Memory B cell (primary cell): ENCODE measurements around the gene CCL7.

ENCODE experiments used
- ATAC-seq: fragments of 150-1000 bp; cut with Tn5 transposase; 2 replicates; pipeline ENCODE4 v1.10.0; 2021; ENCODE audit warnings: low read depth, mild to moderate bottlenecking, moderate library complexity
- DNase-seq, 2 donors: peaks; one replicate each; pipeline ENCODE4 v3.0.0; 2022; ENCODE audit warnings: low spot score in 2 of 2
- H3K27ac Mint-ChIP-seq: one replicate; pipeline ENCODE4 v1.8.0; 2022; ENCODE audit warnings: mild to moderate bottlenecking, moderate library complexity, mixed read lengths
- H3K27me3 Mint-ChIP-seq: one replicate; pipeline ENCODE4 v1.8.0; 2022; ENCODE audit warnings: mixed read lengths
- H3K36me3 Mint-ChIP-seq: one replicate; pipeline ENCODE4 v1.8.0; 2022; ENCODE audit warnings: mild to moderate bottlenecking, mixed read lengths
- H3K4me1 Mint-ChIP-seq: one replicate; pipeline ENCODE4 v1.8.0; 2022; ENCODE audit warnings: mixed read lengths
- H3K4me3 Mint-ChIP-seq: one replicate; pipeline ENCODE4 v1.8.0; 2022; ENCODE audit warnings: mild to moderate bottlenecking, moderate library complexity, mixed read lengths
- H3K9me3 Mint-ChIP-seq: one replicate; pipeline ENCODE4 v1.8.0; 2022; ENCODE audit warnings: mixed read lengths

CCL7 gene

DNA sequence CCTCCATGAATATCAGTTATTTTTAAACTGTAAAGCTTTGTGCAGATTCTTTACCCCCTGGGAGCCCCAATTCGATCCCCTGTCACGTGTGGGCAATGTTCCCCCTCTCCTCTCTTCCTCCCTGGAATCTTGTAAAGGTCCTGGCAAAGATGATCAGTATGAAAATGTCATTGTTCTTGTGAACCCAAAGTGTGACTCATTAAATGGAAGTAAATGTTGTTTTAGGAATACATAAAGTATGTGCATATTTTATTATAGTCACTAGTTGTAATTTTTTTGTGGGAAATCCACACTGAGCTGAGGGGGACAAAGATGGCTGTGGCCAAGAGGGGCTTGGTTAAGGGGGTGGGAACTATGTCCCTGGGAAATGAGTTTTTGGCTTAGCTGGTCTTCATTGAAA is 17.9 kb downstream of the CCL7 start:
- Mint-ChIP-seq H3K9me3 (no peaks in the 10 kb centered on the region), H3K4me3 (no peak overlapping the region), H3K27me3 (peaks cover 13% of the 10 kb centered on the region), H3K36me3 (no peaks in the 10 kb centered on the region), H3K27ac (no peak overlapping the region), H3K4me1 (no peaks in the 10 kb centered on the region)
- DNase-seq (no peak), ATAC-seq (no peak)

DNA sequence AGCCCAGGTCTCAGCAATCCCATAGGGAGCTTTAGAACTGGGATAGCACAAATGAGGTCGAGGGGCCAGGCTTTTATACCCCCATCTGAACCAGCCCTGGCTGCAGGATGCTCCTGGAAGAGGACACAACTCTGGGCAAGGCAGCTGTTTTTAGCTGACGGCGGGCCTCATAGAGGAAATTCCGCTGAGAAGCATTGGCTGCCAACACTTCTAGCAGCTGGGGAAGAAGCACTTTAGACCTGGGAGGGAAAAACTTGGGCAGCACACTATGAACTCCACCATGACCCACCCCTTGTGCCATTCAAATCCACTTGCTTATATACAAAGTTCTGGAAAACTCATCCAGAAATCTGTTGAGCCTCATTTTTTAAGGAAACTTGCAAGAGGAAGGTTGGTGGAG is 20.6 kb downstream of the CCL7 start:
- DNase-seq, result no peak
- H3K27me3 Mint-ChIP-seq, result peaks cover 11% of the 10 kb centered on the region

DNA sequence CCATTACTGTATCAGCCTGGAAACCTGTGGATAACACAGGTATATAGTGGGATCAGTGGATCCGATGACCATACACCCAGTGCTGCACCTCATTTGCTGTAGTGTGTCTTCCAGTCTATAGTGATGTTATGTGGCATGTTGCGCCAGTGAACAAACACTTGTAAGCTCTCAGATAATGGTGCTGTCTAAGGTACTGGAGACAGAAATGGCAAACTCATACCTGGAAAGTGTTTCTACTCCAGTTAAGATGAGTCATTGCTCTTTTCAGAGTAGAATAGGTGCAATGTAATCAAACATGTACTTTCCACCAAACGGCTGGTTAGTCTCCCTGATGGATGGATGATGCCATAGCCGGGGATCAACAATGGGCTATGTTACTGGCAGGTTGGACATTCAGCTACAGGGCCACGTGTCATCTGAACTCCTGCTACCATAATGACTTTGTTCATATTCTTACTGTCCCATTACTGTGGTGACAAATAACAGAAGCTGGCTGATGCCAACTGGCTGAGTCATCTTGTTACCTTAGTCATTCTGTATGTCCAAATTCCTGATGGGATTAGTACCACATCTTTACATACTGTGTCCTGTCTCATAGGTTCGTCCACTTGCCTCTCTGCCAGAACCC is 21.8 kb downstream of the CCL7 start:
- Mint-ChIP-seq H3K36me3 (no peaks in the 10 kb centered on the region), H3K4me3 (no peak overlapping the region), H3K27ac (no peak overlapping the region), H3K4me1 (no peaks in the 10 kb centered on the region), H3K9me3 (peaks cover 1% of the 10 kb centered on the region), H3K27me3 (peaks cover 11% of the 10 kb centered on the region)
- ATAC-seq, result no peak
- DNase-seq, result no peak

More for the DNA sequence above, 20.6 kb downstream of the CCL7 start:
- no peak overlapping the region for H3K4me3 Mint-ChIP-seq
- H3K4me1 Mint-ChIP-seq, result no peaks in the 10 kb centered on the region
- no peak overlapping the region for H3K27ac Mint-ChIP-seq
- H3K9me3 Mint-ChIP-seq, result no peaks in the 10 kb centered on the region
- no peaks in the 10 kb centered on the region for H3K36me3 Mint-ChIP-seq
- ATAC-seq, result no peak

DNA sequence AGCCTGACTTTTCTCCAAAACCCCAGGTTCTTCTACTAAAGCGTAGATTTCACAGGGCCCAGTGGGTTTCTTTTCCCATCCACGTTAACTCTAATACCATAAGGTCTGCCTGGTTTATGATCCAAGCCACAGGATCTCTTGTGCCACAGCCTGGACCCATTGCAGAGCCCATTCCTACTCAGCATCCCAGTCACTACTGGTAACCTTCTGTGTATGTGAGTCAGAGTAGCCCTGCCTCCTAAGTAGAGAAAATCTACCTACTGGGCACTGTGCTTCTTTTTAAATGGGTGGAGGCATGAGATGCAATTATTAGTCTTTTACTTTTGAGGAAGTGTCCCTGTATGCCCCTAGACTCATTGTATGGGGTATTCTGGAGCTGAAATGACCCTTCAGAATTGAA is 29.0 kb downstream of the CCL7 start:
- Mint-ChIP-seq H3K9me3 (peaks cover 1% of the 10 kb centered on the region), H3K4me3 (no peak overlapping the region), H3K4me1 (peaks cover 7% of the 10 kb centered on the region), H3K27me3 (peaks cover 10% of the 10 kb centered on the region), H3K36me3 (no peaks in the 10 kb centered on the region), H3K27ac (no peak overlapping the region)
- DNase-seq (no peak), ATAC-seq (no peak)

DNA sequence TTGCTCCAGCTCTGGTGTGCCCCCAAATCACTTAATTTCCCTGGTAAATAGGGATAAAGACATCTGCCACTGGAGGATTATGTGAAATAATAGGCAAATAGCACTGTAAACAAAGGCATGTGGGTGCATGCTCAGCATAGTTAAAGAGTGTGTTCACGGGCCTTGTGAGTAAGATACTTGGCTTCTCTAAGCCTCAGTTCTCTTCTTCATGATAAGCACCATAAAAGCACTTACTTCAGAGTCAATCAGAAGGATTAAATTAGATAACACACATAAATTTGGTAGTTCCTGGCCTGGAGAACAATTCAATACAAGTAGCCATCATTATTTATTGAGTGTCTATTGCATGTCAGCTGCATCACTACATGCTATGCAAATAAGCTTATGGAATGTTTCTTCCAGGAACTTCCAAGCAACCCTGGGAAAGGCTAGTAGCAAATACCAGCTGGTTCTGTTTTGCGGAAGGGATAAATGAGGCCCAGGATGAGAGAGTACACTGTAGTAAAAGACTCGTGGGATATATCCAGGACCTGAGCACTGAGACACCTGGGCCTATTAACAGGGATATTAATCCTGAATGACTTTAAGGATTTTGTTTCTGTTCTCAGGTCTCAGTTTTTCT is 30.0 kb downstream of the CCL7 start:
- Mint-ChIP-seq H3K9me3 (peaks cover 1% of the 10 kb centered on the region), H3K4me1 (peaks cover 7% of the 10 kb centered on the region), H3K36me3 (no peaks in the 10 kb centered on the region), H3K27me3 (peaks cover 14% of the 10 kb centered on the region), H3K4me3 (no peak overlapping the region), H3K27ac (no peak overlapping the region)
- ATAC-seq (no peak), DNase-seq (no peak)

DNA sequence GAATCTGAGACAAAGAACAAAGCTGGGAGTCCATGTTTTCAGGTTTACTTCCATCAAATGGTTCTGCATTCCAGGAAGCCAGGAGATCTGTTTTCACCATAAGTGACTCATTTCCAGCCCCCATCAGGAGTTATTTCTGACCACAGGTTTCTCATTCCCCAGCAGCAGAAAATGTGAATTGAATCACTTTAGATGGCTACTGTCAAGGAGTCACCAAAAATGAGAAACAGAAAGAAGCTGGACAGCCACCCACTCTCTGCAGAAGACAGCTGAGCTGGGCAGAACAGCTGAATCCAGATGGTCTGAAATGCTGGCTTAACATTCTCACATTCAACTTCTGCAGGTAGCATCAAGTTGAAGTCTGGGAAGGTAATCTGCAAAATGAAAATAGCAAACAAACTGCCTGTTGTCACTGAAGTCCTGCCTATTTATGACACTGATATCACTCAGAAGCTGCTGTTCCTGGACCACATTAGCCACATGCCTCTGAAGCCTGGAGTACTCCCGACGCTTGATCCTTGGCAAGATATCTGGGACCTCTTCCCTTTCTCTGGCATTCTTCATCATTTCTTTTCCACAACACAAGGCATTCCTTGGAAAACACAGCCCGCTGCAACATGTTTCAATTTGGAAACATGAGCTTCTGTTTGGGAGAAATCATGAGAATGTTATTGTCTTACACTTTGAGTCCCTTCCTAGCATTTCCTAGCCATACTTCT is 30.8 kb downstream of the CCL7 start:
- no peaks in the 10 kb centered on the region for H3K36me3 Mint-ChIP-seq
- peaks cover 7% of the 10 kb centered on the region for H3K4me1 Mint-ChIP-seq
- H3K27ac Mint-ChIP-seq, result no peak overlapping the region
- ATAC-seq (no peak), DNase-seq (no peak)
- H3K4me3 Mint-ChIP-seq, result no peak overlapping the region
- peaks cover 14% of the 10 kb centered on the region for H3K27me3 Mint-ChIP-seq
- H3K9me3 Mint-ChIP-seq, result no peaks in the 10 kb centered on the region

DNA sequence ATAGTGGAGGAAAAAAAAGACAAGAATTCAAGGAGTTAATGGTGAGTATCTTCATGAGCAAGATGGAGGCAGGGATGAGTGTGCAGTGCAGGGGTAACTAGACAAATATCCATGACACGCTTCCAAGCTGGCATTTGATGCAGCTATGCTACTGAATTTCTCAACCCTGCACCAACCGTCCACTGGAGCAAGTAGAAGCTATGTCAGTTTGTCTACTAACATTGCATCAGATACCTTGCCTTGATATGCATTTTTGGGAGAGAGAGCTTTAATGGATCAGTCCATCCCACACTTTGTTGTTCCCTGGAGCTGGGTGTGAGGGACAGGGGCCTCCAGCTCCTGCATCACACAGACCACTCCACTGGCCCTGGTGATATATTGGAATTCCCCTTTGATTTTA is 32.0 kb downstream of the CCL7 start:
- no peaks in the 10 kb centered on the region for H3K36me3 Mint-ChIP-seq
- H3K4me3 Mint-ChIP-seq, result no peak overlapping the region

DNA sequence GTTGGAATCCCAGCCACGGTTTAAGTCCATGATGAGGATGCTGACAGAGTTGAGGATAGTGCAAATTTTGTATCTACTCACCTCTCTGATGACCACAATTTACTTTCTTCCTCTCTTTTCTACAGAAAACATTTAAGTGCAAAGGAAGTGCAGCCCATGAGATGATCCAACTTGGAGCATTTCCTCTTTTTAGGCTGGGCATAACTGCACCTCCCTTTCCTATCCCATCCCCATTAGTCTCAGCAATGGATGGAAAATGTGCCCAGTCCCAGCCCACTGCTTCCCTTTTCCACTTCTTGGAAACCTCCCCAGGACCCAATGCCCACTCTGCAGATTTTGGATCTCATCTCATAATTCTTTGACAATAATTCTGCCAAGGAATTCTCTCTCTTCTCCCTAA is 32.6 kb downstream of the CCL7 start:
- no peaks in the 10 kb centered on the region for H3K36me3 Mint-ChIP-seq

More for the DNA sequence above, 32.0 kb downstream of the CCL7 start:
- H3K9me3 Mint-ChIP-seq, result no peaks in the 10 kb centered on the region
- ATAC-seq (no peak), DNase-seq (no peak)
- H3K4me1 Mint-ChIP-seq, result peaks cover 7% of the 10 kb centered on the region
- peaks cover 14% of the 10 kb centered on the region for H3K27me3 Mint-ChIP-seq
- H3K27ac Mint-ChIP-seq, result no peak overlapping the region

DNA sequence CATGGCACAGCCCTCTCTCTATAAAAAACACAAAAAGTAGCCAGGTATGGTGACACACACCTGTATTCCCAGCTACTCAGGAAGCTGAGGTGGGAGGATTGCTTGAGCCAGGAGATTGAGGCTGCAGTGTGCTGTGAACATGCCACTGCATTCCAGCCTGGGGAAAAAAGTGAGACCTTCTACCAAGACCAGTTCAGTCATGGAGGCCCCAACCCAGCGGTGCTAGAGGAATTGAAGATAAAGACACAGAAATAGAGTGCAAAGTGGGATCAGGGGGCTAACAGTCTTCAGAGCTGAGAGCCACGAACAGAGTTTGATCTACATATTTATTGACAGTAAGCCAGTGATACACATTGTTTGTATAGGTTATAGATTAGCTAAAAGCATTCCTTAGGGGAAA is 33.6 kb downstream of the CCL7 start:
- peaks cover 7% of the 10 kb centered on the region for H3K4me1 Mint-ChIP-seq
- H3K4me3 Mint-ChIP-seq, result no peak overlapping the region
- peaks cover 10% of the 10 kb centered on the region for H3K27me3 Mint-ChIP-seq
- DNase-seq (no peak), ATAC-seq (no peak)
- H3K36me3 Mint-ChIP-seq, result no peaks in the 10 kb centered on the region
- H3K27ac Mint-ChIP-seq, result no peak overlapping the region
- no peaks in the 10 kb centered on the region for H3K9me3 Mint-ChIP-seq

More for the DNA sequence above, 32.6 kb downstream of the CCL7 start:
- no peak overlapping the region for H3K27ac Mint-ChIP-seq
- peaks cover 7% of the 10 kb centered on the region for H3K4me1 Mint-ChIP-seq
- no peak overlapping the region for H3K4me3 Mint-ChIP-seq
- peaks cover 14% of the 10 kb centered on the region for H3K27me3 Mint-ChIP-seq
- no peak for DNase-seq
- no peak for ATAC-seq
- no peaks in the 10 kb centered on the region for H3K9me3 Mint-ChIP-seq

DNA sequence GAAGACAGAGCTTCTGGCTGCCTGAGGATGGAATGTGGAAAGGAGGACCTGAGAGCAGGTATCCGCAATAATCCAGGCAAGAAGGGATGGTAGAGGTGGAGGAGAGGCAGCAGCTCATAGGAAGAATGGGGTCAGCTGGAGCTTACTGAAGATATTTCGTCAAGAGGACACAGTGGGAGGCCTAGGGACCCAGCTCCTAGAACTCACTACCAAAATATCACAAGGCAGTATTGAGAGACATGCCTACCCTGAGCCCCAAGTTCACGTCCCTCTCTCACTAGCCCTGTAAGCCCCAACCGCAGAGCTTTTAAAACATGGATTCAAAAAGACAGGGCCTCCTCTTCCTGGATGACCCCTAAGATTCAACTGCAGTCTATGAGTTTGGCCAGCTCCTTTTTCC is 35.0 kb downstream of the CCL7 start:
- Mint-ChIP-seq H3K36me3 (no peaks in the 10 kb centered on the region), H3K9me3 (no peaks in the 10 kb centered on the region), H3K4me3 (no peak overlapping the region), H3K4me1 (no peaks in the 10 kb centered on the region), H3K27ac (no peak overlapping the region), H3K27me3 (peaks cover 9% of the 10 kb centered on the region)
- ATAC-seq (no peak), DNase-seq (no peak)

DNA sequence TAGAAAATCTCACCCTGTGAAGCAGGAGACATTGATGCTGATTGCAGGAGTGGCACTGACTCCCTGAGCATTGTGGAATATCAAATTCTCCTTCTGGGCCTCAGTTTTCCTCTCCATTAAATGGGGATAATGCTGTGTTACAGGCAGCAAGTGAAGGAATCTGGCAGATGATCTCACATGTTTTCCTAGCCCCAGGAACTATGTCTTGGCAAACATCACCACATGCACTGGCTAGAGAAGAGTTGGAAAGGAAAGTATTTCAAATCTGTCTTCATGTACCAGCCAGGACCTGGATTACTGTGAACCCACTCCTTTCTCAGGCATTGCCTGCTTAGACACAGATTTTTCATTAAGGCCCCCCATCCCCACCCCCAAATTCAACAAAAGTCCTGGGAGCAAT is 35.6 kb downstream of the CCL7 start:
- H3K4me3 Mint-ChIP-seq, result no peak overlapping the region
- no peaks in the 10 kb centered on the region for H3K9me3 Mint-ChIP-seq
- peaks cover 9% of the 10 kb centered on the region for H3K27me3 Mint-ChIP-seq
- no peak for ATAC-seq
- H3K27ac Mint-ChIP-seq, result no peak overlapping the region
- H3K4me1 Mint-ChIP-seq, result no peaks in the 10 kb centered on the region
- DNase-seq, result no peak
- H3K36me3 Mint-ChIP-seq, result no peaks in the 10 kb centered on the region

DNA sequence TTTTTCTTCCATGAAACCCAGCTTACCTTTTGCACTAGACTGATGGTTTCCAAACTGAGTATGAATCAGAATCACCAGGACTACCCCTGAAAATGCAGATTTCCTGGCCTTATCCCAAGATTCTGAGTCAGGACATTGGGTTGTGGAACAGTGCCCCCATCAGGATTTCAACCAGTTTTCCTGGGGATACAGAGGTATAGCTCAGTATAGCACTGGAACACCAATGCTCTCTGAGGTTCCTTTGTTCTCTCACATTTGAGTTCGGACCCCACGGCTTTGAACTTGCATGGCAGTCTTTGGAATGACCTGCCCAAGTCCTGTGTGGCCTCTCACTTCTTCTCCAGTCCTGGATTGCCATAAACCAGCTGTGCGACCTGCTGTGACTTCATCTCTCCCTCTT is 36.4 kb downstream of the CCL7 start:
- Mint-ChIP-seq H3K4me1 (no peaks in the 10 kb centered on the region), H3K36me3 (no peaks in the 10 kb centered on the region), H3K27ac (no peak overlapping the region), H3K9me3 (no peaks in the 10 kb centered on the region), H3K27me3 (peaks cover 6% of the 10 kb centered on the region), H3K4me3 (no peak overlapping the region)
- ATAC-seq (no peak), DNase-seq (no peak)

DNA sequence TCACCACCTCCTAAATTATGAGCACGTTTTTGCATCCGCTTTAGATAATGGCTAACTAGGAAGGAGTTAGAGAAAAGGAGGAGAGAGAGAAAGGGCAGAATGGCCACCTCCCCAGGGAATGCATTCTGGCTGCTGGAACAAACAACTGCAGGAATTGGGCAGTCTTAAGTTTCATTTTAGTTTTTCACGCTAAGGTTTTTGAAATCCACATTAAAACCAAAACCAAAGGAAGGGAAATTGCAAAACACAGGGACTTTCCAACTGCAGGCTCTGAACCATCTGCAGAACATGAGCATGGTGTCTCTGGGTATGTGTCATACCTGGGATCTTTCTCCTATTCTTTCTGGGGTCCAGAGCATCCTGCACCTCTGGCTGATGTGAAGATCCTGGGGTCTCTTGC is 37.1 kb downstream of the CCL7 start:
- H3K36me3 Mint-ChIP-seq, result no peaks in the 10 kb centered on the region
- DNase-seq (no peak), ATAC-seq (no peak)
- H3K4me3 Mint-ChIP-seq, result no peak overlapping the region
- no peaks in the 10 kb centered on the region for H3K4me1 Mint-ChIP-seq
- no peaks in the 10 kb centered on the region for H3K9me3 Mint-ChIP-seq
- peaks cover 6% of the 10 kb centered on the region for H3K27me3 Mint-ChIP-seq
- H3K27ac Mint-ChIP-seq, result no peak overlapping the region

DNA sequence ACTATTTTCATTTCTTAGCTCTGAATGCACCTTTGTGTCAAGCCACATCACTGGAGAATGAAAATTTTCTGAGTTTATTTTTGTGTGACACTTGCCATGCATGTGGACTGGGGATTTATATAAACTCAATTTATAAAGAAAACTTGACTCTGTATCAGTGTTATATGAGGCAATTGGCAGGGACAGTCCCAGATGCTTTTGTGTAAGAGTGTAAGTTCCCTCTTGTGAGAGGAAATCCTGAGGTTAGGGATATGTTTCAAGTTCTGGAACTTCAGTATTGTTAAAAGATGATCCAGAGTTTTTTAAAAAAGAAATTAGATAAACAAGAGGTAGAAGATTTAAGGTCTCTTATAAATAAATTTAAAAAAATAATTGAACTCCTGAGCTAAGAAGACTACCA is 38.4 kb downstream of the CCL7 start:
- Mint-ChIP-seq H3K27ac (no peak overlapping the region), H3K4me1 (no peaks in the 10 kb centered on the region), H3K27me3 (peaks cover 16% of the 10 kb centered on the region), H3K36me3 (no peaks in the 10 kb centered on the region), H3K4me3 (no peak overlapping the region), H3K9me3 (no peaks in the 10 kb centered on the region)
- ATAC-seq (no peak), DNase-seq (no peak)

DNA sequence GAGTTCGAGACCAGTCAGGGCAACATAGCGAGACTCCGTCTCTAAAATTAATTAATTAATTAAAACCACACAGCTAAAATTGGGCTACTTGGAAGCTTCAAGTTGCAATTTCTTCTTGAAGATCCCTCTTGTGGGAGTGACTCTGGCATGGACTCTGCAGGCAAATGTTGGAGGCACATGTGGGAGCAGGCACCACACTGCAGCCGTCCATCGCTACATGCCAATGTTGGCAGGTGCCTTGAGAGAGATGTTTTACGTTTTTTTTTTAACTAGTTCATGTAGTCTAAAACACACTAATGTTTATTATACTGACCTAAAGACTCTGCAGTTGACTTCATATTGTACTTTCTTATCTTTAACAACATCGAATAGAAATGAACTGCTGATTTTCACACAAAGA is 41.3 kb downstream of the CCL7 start:
- H3K27me3 Mint-ChIP-seq, result peaks cover 16% of the 10 kb centered on the region
- no peak for ATAC-seq

More for the DNA sequence above, 41.3 kb downstream of the CCL7 start:
- Mint-ChIP-seq H3K4me3 (no peak overlapping the region), H3K9me3 (no peaks in the 10 kb centered on the region), H3K4me1 (no peaks in the 10 kb centered on the region), H3K36me3 (no peaks in the 10 kb centered on the region), H3K27ac (no peak overlapping the region)
- DNase-seq, result no peak
